K562 (cell line): ENCODE data around the gene ARHGEF6. TPM values are rescaled to one million over a fixed set of nuclear protein-coding genes. Genes with fewer than 3 reads are reported as not detected.

Source experiments
- CC2D1A ChIP-seq: fragments of 450-650 bp; IDR thresholded peaks from 2 replicates; pipeline ENCODE4 v1.6.1; 2017; ENCODE audit warnings: mild to moderate bottlenecking
- KLF16 ChIP-seq: IDR thresholded peaks from 2 replicates; pipeline ENCODE4 v1.6.1; 2016; ENCODE audit warnings: antibody characterized with exemption
- MAFF ChIP-seq: IDR thresholded peaks from 2 replicates; pipeline ENCODE4 v1.6.1; 2012; ENCODE audit warnings: low read length, improper control_type of control experiment
- MAZ ChIP-seq, 2 experiments: fragments of 450-650 bp in 1 of 2; sonication (generic) in 1 of 2; formaldehyde crosslinking; IDR thresholded peaks in 1 of 2; conservative IDR thresholded peaks in 1 of 2; 2 replicates each; pipeline versions ENCODE4 v1.4.0 to v1.5.0; 2020; ENCODE audit warnings: mild to moderate bottlenecking in 1 of 2, missing genetic modification reagents in 1 of 2
- NFIC ChIP-seq: fragments of 450-650 bp; IDR thresholded peaks from 2 replicates; pipeline ENCODE4 v1.6.1; 2017; ENCODE audit warnings: mild to moderate bottlenecking, inconsistent platforms
- NONO ChIP-seq, 2 experiments: fragments of 200-400 bp in 1 of 2; fragments of 450-650 bp in 1 of 2; formaldehyde crosslinking in 1 of 2; IDR thresholded peaks; 2 replicates each; pipeline ENCODE4 v1.6.1; 2017; ENCODE audit warnings: low read depth in 2 of 2, mild to moderate bottlenecking in 2 of 2, moderate library complexity in 2 of 2, low read length in 1 of 2
- PHB2 ChIP-seq: fragments of 450-650 bp; IDR thresholded peaks from 2 replicates; pipeline ENCODE4 v1.6.1; 2017; ENCODE audit warnings: low read depth
- PHF8 ChIP-seq: fragments of 200-600 bp; sonication (generic); IDR thresholded peaks from 2 replicates; pipeline ENCODE4 v1.6.1; 2012; ENCODE audit warnings: mixed run types, mild to moderate bottlenecking, inconsistent platforms, low read length, moderate library complexity, borderline replicate concordance
- PKNOX1 ChIP-seq: fragments of 450-650 bp; IDR thresholded peaks from 2 replicates; pipeline ENCODE4 v1.6.1; 2016
- RBFOX2 ChIP-seq: fragments of 200-400 bp; formaldehyde crosslinking; IDR thresholded peaks from 2 replicates; pipeline ENCODE4 v1.6.1; 2017; ENCODE audit warnings: low read depth, mild to moderate bottlenecking, low read length, moderate library complexity
- RHOXF2B ChIP-seq: fragments of 250-450 bp; sonication (Bioruptor Pico); conservative IDR thresholded peaks from 2 replicates; pipeline ENCODE4 v1.5.1; 2021
- SMARCB1 ChIP-seq: IDR thresholded peaks from 2 replicates; pipeline ENCODE4 v1.6.1; 2011; ENCODE audit warnings: improper control_type of control experiment, low read depth; ENCODE audit not compliant: insufficient read length
- SMC3 ChIP-seq: conservative IDR thresholded peaks from 2 replicates; pipeline ENCODE4 v1.6.1; 2011; ENCODE audit warnings: low read depth, low read length, improper control_type of control experiment; ENCODE audit not compliant: insufficient read depth
- TCF3 ChIP-seq: sonication (generic); formaldehyde crosslinking; IDR thresholded peaks from 2 replicates; pipeline ENCODE4 v1.4.0; 2020; ENCODE audit warnings: mild to moderate bottlenecking, missing genetic modification reagents
- TCFL5 ChIP-seq: fragments of 250-450 bp; sonication (Bioruptor Pico); conservative IDR thresholded peaks from 2 replicates; pipeline ENCODE4 v1.6.1; 2021; ENCODE audit warnings: mild to moderate bottlenecking, moderate library complexity, matching md5 sums
- TEAD4 ChIP-seq, 2 experiments: sonication (generic) in 1 of 2; formaldehyde crosslinking in 1 of 2; IDR thresholded peaks; 2 replicates each; pipeline versions ENCODE4 v1.6.1 to v1.8.0; 2012 to 2022; ENCODE audit warnings: borderline replicate concordance in 1 of 2, inconsistent platforms in 1 of 2, low read length in 1 of 2, mild to moderate bottlenecking in 1 of 2, missing genetic modification reagents in 1 of 2
- U2AF2 ChIP-seq: fragments of 200-400 bp; formaldehyde crosslinking; optimal IDR thresholded peaks from 2 replicates; pipeline ENCODE3; 2017; ENCODE audit warnings: low read depth, mild to moderate bottlenecking, low read length
- ZBTB11 ChIP-seq, 3 experiments: fragments of 200-800 bp in 1 of 3; fragments of 250-450 bp in 1 of 3; fragments of 450-650 bp in 1 of 3; sonication (Bioruptor Pico) in 1 of 3; sonication (Bioruptor generic) in 1 of 3; formaldehyde crosslinking in 1 of 3; IDR thresholded peaks; 2 replicates each; pipeline versions ENCODE4 v1.6.1 to v1.8.0; 2016 to 2022; ENCODE audit warnings: mild to moderate bottlenecking in 2 of 3, missing genetic modification characterization in 2 of 3, missing compliant biosample characterization in 1 of 3, moderate library complexity in 1 of 3
- ZNF584 ChIP-seq: fragments of 200-800 bp; sonication (Bioruptor generic); IDR thresholded peaks from 2 replicates; pipeline ENCODE4 v1.6.1; 2016; ENCODE audit warnings: low read depth, mild to moderate bottlenecking, missing genetic modification characterization, missing compliant biosample characterization
- ZNF707 ChIP-seq: fragments of 250-450 bp; sonication (Bioruptor Pico); conservative IDR thresholded peaks from 2 replicates; pipeline ENCODE4 v1.8.0; 2022; ENCODE audit warnings: inconsistent platforms, mild to moderate bottlenecking, moderate library complexity
- ZNF77 ChIP-seq: fragments of 250-450 bp; sonication (Bioruptor Pico); IDR thresholded peaks from 2 replicates; pipeline ENCODE4 v1.5.0; 2020
- polyA plus RNA-seq, 8 experiments: library from polyadenylated mRNA; depleted of rRNA in 4 of 8; stranded (reverse) in 5 of 8; unstranded in 3 of 8; fragments of >200 nt; fragmentation: Nextera tagmentation in 2 of 8; fragmentation: Illumina TruSeq in 1 of 8; extraction: Ambion mirVana in 2 of 8; extraction: Trizol in 1 of 8; gene quantifications; 2 replicates each; pipeline versions ENCODE4 v1.2.1 to v1.2.3, GENCODE V29; 2011 to 2014; ENCODE audit warnings: inconsistent platforms in 1 of 8, missing spikeins in 1 of 8
- total RNA-seq, 7 experiments: library from RNA; depleted of rRNA in 6 of 7; stranded (reverse); fragments of >200 nt in 6 of 7; fragmentation: Illumina TruSeq in 2 of 7; extraction: Trizol in 2 of 7; gene quantifications; 2 replicates each; pipeline versions ENCODE4 v1.2.1 to v1.2.3, GENCODE V29; 2011 to 2021; ENCODE audit warnings: low replicate concordance in 1 of 7
- TF ChIP-seq, protein P1 (sequence below): fragments of 450-650 bp; IDR thresholded peaks from 2 replicates; pipeline ENCODE4 v1.7.0; 2016; ENCODE audit warnings: borderline replicate concordance
- TF ChIP-seq, protein P2 (sequence below), 2 experiments: fragments of 450-650 bp in 1 of 2; sonication (generic) in 1 of 2; formaldehyde crosslinking; conservative IDR thresholded peaks; 2 replicates each; pipeline versions ENCODE4 v1.4.0 to v1.8.1; 2020 to 2022; ENCODE audit warnings: mild to moderate bottlenecking in 1 of 2, missing genetic modification reagents in 1 of 2

ARHGEF6 gene
- total and polyA plus RNA-seq, 9 of the 15 experiments (the other 6 are each of a cell fraction or from before 2014, with no cell fraction given), result 2.9 to 22.1 (median 13.3) TPM

DNA sequence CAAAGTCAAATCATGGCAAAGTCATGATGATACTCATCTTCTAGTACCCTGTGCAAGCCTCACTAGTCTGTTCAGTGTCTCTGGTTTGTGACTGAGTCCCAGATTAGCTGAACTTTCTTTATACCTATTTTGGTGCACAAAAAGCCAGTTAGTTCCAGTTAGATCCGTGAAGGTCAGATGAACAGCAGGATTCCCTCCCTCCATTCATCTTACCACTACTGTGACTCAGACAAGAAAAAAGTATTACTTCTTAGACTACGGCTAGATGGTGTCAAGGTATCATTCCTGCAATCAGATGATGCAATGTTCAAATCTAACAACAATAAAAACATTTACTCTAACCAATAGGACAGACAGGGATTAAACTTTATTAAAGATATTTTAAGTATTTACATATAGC lies 30.4 kb downstream of the ARHGEF6 start (continued):
- no peak for TF ChIP-seq NONO (IDR thresholded peaks at IDR 0.05; ENCODE audit: low read depth in 2 of 2, low read length in 1 of 2)
- TF ChIP-seq, protein P1, sequence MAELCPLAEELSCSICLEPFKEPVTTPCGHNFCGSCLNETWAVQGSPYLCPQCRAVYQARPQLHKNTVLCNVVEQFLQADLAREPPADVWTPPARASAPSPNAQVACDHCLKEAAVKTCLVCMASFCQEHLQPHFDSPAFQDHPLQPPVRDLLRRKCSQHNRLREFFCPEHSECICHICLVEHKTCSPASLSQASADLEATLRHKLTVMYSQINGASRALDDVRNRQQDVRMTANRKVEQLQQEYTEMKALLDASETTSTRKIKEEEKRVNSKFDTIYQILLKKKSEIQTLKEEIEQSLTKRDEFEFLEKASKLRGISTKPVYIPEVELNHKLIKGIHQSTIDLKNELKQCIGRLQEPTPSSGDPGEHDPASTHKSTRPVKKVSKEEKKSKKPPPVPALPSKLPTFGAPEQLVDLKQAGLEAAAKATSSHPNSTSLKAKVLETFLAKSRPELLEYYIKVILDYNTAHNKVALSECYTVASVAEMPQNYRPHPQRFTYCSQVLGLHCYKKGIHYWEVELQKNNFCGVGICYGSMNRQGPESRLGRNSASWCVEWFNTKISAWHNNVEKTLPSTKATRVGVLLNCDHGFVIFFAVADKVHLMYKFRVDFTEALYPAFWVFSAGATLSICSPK, result no peak
- TF ChIP-seq PHB2, result no peak
- TF ChIP-seq ZNF584 (CRISPR knock-in tag), result no peak
- no peak for TF ChIP-seq MAZ (CRISPR knock-in tag; conservative IDR thresholded peaks at IDR 0.05 in 1 of 2, IDR thresholded peaks at IDR 0.05 in 1 of 2)
- TF ChIP-seq PKNOX1, result no peak
- TF ChIP-seq, protein P2, sequence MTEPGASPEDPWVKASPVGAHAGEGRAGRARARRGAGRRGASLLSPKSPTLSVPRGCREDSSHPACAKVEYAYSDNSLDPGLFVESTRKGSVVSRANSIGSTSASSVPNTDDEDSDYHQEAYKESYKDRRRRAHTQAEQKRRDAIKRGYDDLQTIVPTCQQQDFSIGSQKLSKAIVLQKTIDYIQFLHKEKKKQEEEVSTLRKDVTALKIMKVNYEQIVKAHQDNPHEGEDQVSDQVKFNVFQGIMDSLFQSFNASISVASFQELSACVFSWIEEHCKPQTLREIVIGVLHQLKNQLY (CRISPR knock-in tag; conservative IDR thresholded peaks at IDR 0.05), result no peak
- no peak for TF ChIP-seq TCFL5
- TF ChIP-seq TCF3, result no peak
- TF ChIP-seq NFIC, result no peak
- no peak for TF ChIP-seq SMC3
- no peak for TF ChIP-seq MAFF
- TF ChIP-seq U2AF2, result no peak
- TF ChIP-seq RBFOX2, result no peak
- TF ChIP-seq PHF8, result no peak
- no peak for TF ChIP-seq ZNF707 (CRISPR knock-in tag)
- TF ChIP-seq SMARCB1, result no peak
- no peak for TF ChIP-seq TEAD4 (IDR thresholded peaks at IDR 0.05; ENCODE audit: low read length)
- no peak for TF ChIP-seq TEAD4 (CRISPR knock-in tag; IDR thresholded peaks at IDR 0.05; ENCODE audit: borderline replicate concordance)
- TF ChIP-seq ZBTB11 (CRISPR knock-in tag; IDR thresholded peaks at IDR 0.05), result no peak
- TF ChIP-seq ZNF77, result no peak
- peak; percentile 61 for TF ChIP-seq KLF16
- no peak for TF ChIP-seq CC2D1A
- no peak for TF ChIP-seq RHOXF2B (CRISPR knock-in tag)
